Heart left ventricle (tissue), 13 donors: Measurements from ENCODE around the gene LANCL2.

Experiments used
- POLR2A ChIP-seq, 2 donors: fragments of 450-650 bp; IDR thresholded peaks; one replicate each; pipeline ENCODE4 v1.6.1; 2017; ENCODE audit warnings: antibody characterized with exemption in 2 of 2, mild to moderate bottlenecking in 2 of 2, moderate library complexity in 2 of 2
- TF ChIP-seq, protein P1 (sequence below), 12 donors: fragments of 200-600 bp; sonication (generic) in 4 of 12; IDR thresholded peaks; one replicate each; pipeline versions ENCODE4 v1.5.0 to v1.8.0; 2018 to 2022; ENCODE audit warnings: antibody characterized with exemption in 12 of 12, mild to moderate bottlenecking in 5 of 12
- donor health status: ischemic (EF 13 %, LVEDD 7.1; RV severe dilation, severe dysfunction).
- donor health status: DM: no; HTN: yes; CAD: no.
- donor health status: DM: no; HTN: no; CAD: no.
- donor health status: ischemic (EF 25% LVEDD 6.9; RV normal size, moderate dysfunction).
- donor health status: ischemic (EF 25% LVEDD 5.7; RV mildly dilated, moderate dysfunction).
- donor health status: ischemic (EF 35%, LVEDD 5.7; RV mildly dilated, moderate dysfunction).
- donor health status: nonischemic (EF 11% LVEDD 7.7; RV severe dilation, severe dysfunction).
- donor health status: DM: yes; HTN: yes; CAD: no.
- donor health status: PGD.
- donor health status: ischemic (EF 29% LVEDD 5.4; RV normal size, mild dysfunction).
- donor health status: nonischemic (EF 23%, LVEDD 6.1; RV moderate dilation, normal function).

DNA sequence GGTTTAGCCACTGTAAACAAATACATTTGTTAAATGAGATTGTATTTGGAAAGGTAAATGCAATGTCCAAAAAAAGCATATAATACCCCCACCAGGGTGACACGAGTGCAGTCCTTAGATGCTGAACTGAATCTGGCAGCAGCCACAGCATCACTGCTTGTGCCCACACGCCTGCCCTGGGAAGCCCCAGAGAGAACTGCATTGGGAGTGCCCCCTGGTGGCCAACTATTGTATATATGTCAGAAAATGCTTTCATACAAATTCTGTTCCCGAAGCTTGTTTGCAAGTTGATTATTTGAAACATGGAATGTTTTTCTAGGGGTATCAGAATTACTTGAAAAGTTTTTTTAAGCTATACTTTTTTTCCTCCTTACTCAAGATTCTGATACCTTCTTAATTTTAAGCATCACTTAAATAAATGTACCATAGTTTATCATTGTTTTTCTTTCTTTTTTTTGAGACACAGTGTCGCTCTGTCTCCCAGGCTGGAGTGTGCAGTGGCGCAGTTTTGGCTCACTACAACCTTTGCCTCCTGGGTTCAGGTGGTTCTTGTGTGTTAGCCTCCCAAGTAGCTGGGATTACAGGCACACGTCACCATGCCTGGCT is 50.1 kb downstream of the LANCL2 start:
- TF ChIP-seq, protein P1, sequence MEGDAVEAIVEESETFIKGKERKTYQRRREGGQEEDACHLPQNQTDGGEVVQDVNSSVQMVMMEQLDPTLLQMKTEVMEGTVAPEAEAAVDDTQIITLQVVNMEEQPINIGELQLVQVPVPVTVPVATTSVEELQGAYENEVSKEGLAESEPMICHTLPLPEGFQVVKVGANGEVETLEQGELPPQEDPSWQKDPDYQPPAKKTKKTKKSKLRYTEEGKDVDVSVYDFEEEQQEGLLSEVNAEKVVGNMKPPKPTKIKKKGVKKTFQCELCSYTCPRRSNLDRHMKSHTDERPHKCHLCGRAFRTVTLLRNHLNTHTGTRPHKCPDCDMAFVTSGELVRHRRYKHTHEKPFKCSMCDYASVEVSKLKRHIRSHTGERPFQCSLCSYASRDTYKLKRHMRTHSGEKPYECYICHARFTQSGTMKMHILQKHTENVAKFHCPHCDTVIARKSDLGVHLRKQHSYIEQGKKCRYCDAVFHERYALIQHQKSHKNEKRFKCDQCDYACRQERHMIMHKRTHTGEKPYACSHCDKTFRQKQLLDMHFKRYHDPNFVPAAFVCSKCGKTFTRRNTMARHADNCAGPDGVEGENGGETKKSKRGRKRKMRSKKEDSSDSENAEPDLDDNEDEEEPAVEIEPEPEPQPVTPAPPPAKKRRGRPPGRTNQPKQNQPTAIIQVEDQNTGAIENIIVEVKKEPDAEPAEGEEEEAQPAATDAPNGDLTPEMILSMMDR (IDR thresholded peaks at IDR 0.05): peak; percentile 73 to 89 (median 84)
- TF ChIP-seq POLR2A (IDR thresholded peaks at IDR 0.05): no peak
